ENCODE results near the gene TMIE.

Gene TMIE

DNA sequence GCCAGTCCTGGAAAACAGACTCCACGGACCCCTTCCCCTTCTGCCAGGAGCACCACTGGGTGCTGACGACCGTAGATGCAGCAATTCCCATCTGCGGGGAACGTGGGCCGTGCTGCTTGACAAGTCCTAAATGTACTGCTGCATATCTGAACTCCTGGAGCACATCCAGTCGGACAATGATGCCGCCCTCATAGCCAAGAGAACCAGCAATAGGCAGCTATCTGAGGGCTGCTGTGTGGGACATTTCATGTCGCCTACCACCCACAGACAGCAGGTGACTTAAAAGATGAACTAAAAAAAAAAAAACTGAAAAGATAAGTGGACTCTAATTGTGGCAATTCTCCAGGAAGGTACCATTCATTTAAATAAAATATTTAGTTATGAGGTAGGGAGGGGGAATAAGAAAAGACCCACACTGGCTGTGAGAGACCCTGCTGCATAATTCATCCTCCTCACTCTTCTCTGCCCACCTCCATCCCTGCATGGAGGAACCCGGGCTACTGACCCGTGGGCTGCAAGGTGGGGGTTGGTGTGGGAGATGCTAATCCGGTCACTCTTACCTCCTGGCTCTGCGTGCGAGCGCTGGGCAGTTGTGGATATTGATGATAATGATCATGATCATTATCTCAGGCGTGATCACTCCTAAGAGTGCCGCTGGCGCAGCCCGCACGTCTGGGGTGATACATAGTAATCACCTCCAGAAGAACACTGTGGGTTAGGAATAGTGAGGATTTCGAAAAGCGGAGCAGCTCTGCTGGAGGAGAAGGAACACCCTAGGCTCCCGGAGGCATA, 36.0 kb upstream of the TMIE start:
- in situ Hi-C loops (cut with MboI; ENCODE audit: low sequenced_read_pairs), result no loop called here
- H3K9me3 ChIP-seq, result no peaks in the 10 kb centered on the region
- H3K36me3 ChIP-seq (replicated peaks), result no peaks in the 10 kb centered on the region
- no peak for DNase-seq (ENCODE audit: low spot score in 2 of 2)
- no peak overlapping the region for H3K4me3 ChIP-seq
- H3K4me1 ChIP-seq, result no peaks in the 10 kb centered on the region
- no peaks in the 10 kb centered on the region for H3K27me3 ChIP-seq (ENCODE audit: low read depth)

DNA sequence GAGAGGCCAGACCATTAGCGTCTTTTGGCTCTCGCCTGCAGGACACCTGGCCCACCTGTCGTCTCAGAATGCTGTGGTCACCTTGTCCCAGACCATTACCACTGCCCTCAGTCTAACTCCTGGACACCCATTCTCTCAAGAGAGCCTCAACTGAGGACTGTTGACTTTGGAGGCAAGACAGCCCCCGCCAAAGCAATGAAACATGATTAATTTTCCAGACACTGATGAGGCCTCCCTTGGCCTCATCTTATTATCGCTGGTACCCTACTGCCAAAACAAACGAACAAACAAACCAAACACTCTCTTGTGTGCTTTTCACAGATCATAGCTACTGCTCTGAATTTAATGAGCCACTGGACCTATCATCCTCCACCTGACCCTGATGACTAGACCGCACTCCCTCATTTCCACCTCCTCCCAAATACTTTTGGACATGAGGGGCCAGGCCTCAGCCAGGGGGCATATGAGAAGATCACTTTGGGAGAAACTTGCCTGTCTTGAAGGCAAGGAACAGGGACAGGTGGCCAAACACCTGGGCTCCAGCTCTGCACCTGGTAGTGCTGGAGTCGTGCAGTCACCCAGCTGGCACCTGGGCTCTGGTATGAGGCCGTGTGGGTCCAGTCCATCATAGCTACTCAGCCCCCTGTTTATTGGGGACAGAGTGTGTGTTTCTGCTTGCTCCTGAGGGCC, 35.3 kb upstream of the TMIE start:
- Histone ChIP-seq H3K9me3 (no peaks in the 10 kb centered on the region), H3K36me3 (replicated peaks) (no peaks in the 10 kb centered on the region), H3K4me3 (no peak overlapping the region), H3K4me1 (no peaks in the 10 kb centered on the region), H3K27me3 (ENCODE audit: low read depth) (no peaks in the 10 kb centered on the region)
- no peak for DNase-seq (ENCODE audit: low spot score in 2 of 2)
- in situ Hi-C loops (cut with MboI; ENCODE audit: low sequenced_read_pairs), result no loop called here

DNA sequence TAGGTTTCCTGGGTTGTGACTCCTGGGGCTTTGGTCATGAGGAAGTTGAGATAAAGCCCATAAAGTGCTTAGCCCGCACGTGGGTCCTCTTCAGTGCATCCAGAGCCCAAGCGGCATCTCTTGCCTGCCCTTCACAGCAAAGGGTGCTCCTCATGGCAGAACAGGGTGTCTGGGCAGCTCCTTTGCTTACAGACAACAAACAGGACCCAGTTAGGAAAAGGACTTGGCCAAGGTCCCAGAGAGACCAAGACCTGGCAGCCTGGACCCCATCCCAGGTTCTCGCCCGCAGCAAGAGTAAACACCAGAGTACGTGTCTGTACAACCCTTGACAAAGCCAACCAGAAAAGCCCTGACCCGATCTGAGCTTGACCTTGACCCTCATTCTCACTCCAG, 34.7 kb upstream of the TMIE start:
- no peak overlapping the region for H3K4me3 ChIP-seq
- DNase-seq (ENCODE audit: low spot score in 2 of 2), result peak in 1 of 2 experiments; percentile 5
- no peaks in the 10 kb centered on the region for H3K4me1 ChIP-seq
- H3K36me3 ChIP-seq (replicated peaks), result no peaks in the 10 kb centered on the region
- no peaks in the 10 kb centered on the region for H3K27me3 ChIP-seq (ENCODE audit: low read depth)
- in situ Hi-C loops (cut with MboI; ENCODE audit: low sequenced_read_pairs), result no loop called here
- no peaks in the 10 kb centered on the region for H3K9me3 ChIP-seq

DNA sequence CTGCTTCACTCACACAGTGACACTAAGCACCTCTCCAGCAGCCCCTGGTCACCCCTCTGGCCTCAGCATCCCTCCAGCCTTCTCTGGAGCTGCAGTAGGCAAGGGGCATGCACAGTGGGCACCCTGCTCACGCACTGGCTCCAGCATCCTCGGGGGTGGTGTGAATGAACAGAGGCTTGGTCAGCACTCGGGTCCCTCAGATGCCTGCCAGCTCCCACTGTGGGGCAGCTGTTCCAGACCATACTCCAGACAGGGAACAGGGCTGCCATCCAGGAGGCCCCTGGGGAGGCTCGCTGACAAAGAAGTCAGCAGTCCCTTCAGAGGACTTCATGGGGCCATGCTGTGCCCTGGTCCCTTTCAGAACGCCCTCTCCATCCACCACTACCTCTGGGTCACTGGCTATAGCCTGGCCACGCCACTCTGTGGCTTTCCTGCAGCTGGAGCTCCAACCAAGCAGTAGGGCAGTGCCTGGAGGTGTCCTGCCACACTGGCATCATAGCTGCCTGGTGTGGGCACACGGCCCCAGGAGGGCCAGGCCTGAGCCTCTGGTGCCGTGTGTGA, 34.1 kb upstream of the TMIE start:
- Histone ChIP-seq H3K4me1 (no peaks in the 10 kb centered on the region), H3K36me3 (replicated peaks) (no peaks in the 10 kb centered on the region), H3K4me3 (no peak overlapping the region), H3K27me3 (ENCODE audit: low read depth) (no peaks in the 10 kb centered on the region), H3K9me3 (no peaks in the 10 kb centered on the region)
- DNase-seq (ENCODE audit: low spot score in 2 of 2), result no peak
- in situ Hi-C loops (cut with MboI; ENCODE audit: low sequenced_read_pairs), result no loop called here

DNA sequence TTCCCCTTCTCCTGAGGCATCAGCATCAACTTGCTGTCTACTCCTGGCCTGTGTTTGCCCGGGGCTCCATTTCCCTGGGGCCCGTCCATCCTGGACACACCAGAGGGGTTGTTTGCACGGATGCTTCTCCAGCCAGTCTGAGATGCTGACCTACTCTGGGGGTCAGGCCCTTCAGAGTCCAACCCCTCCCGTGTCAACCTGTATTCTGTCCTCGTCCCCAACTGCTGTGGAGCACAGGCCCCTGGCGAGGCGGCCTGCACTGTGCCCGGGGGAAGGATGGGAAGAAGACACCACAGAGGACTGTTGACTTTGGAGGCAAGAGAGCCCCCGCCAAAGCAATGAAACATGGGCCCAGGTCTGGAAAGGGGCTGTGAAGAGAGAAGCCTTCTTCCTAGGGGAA, 33.5 kb upstream of the TMIE start:
- H3K4me3 ChIP-seq, result no peak overlapping the region
- H3K27me3 ChIP-seq (ENCODE audit: low read depth), result no peaks in the 10 kb centered on the region
- no peaks in the 10 kb centered on the region for H3K4me1 ChIP-seq
- H3K9me3 ChIP-seq, result no peaks in the 10 kb centered on the region
- DNase-seq (ENCODE audit: low spot score in 2 of 2), result peak in 1 of 2 experiments; percentile 5
- H3K36me3 ChIP-seq (replicated peaks), result no peaks in the 10 kb centered on the region
- in situ Hi-C loops (cut with MboI; ENCODE audit: low sequenced_read_pairs), result no loop called here

DNA sequence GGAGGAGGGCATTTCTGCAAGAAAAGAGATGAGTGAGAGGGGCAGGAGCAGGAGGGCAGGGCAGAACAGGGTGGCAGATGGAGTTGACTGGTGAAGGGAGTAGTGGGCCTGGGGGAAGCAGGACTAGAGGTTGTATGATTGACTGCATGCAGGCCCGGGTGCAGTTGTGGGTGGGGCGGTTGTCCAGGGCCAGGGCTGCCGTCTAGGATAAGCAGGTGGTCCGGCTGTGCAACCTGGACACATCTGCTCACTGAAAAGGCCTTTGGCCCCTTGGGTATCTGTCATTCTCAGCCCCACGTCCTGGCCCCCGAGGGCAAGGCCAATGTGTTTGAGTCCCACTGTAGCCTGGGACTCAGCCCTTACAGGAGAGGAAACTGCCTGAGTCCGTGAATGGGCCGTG, 33.1 kb upstream of the TMIE start:
- peak in 1 of 2 experiments; percentile 6 for DNase-seq (ENCODE audit: low spot score in 2 of 2)
- Histone ChIP-seq H3K4me1 (no peaks in the 10 kb centered on the region), H3K27me3 (ENCODE audit: low read depth) (no peaks in the 10 kb centered on the region), H3K36me3 (replicated peaks) (no peaks in the 10 kb centered on the region), H3K9me3 (no peaks in the 10 kb centered on the region), H3K4me3 (no peak overlapping the region)
- in situ Hi-C loops (cut with MboI; ENCODE audit: low sequenced_read_pairs), result no loop called here

DNA sequence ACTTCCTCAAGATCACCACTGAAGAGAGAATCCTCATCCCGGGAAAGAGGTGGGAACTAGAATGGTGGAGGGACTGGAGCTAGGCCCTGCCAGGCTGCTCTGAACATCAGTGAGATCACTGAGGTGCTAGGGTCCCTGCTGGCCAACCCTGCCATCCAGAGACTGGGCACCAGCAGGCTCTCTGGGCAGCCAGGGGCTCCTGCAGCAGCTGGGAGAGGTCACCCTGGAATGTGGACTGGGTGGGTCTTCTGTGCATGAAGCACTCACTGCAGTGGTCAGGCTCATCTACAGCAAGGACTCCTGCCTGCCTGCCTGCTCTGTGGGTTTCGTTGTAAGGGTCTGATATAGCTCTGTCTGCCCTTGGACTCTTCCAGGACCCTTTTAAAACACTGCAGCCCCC, 32.6 kb upstream of the TMIE start:
- Histone ChIP-seq H3K4me3 (no peak overlapping the region), H3K9me3 (no peaks in the 10 kb centered on the region), H3K27me3 (ENCODE audit: low read depth) (no peaks in the 10 kb centered on the region), H3K36me3 (replicated peaks) (no peaks in the 10 kb centered on the region), H3K4me1 (no peaks in the 10 kb centered on the region)
- in situ Hi-C loops (cut with MboI; ENCODE audit: low sequenced_read_pairs), result no loop called here
- DNase-seq (ENCODE audit: low spot score in 2 of 2), result peak in 1 of 2 experiments; percentile 6

DNA sequence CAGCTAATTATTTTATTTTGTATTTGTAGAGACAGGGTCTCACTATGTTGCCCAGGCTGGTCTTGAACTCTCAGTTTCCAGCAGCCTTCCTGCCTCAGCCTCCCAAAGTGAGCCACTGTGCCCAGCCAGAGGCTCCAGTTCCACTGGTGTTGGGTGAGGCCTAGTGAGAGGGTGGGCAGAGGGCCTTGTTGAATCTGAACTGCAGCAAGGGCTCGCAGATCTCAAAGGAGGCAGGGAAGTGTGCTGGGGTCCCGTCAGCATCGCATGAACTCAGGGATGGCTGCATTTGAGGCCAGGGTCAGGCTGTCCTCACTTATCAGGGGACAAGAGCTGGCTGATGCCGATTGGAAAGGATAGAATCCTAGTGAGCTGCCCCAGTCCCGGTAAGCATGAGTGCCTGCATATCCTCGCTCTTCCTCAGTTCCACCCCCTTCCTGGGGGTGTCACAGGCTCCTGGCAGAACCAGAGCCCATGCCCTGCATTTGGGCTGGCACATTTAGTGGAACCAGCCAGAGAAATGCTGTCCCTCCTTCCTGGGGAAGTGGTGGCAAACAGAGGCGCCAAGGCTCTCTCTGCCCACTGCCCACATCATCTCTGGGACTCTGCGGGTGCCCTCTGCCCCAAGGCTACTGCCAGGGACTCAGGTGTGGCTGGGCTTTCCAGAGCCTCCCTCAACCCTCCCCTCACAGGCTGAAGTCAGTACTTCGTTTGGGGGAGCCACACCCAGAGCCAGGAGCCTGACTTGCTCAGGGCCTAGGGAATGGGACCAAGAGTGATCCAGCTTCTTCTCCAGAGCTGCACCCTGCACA, 31.8 kb upstream of the TMIE start:
- Histone ChIP-seq H3K27me3 (ENCODE audit: low read depth) (no peaks in the 10 kb centered on the region), H3K4me1 (no peaks in the 10 kb centered on the region), H3K4me3 (no peak overlapping the region), H3K36me3 (replicated peaks) (no peaks in the 10 kb centered on the region), H3K9me3 (no peaks in the 10 kb centered on the region)
- in situ Hi-C loops (cut with MboI; ENCODE audit: low sequenced_read_pairs), result no loop called here
- DNase-seq (ENCODE audit: low spot score in 2 of 2), result peak in 1 of 2 experiments; percentile 6

DNA sequence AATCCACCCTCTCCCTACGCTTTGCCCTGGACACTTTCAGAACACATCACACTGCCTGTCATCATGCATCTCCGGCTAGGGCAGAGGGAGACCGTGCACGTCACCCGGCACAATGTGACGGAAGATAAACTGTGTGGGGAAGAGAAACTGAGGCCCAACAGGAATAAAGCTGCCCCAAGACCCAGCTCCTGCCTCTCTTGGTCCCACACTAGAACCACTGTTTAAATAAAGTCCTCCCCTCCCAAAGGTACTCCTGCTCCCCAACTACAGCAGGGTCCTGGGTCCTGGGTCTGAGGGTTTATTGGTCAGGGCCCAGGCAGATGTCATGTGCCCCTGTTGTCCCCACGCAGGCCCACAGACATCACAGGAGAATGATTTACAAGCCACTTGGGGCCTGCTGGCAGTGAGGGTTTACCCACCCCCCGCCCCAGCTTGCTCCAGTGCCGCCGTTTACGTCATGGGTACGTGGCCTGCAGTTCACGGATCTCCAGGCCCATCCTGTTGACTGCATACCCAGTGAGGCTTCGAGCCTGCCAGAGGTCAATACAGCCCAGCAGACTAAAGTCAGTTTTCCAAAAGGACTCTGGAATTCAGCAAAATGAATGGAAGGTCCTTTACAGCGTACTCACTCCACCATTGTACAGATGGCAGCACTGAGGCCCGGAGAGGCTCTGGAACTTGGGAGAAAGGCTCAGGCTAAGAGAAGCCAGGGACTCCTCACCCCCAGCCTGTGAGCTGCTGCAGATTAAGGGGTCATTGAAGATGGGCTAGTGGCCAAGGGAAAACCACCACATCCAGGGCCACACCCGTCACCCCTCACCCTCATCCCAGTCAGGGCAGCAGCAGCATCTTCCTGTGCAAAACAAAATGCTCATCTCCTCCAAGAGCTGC, 30.9 kb upstream of the TMIE start:
- peak in 1 of 2 experiments; percentile 6 for DNase-seq (ENCODE audit: low spot score in 2 of 2)
- in situ Hi-C loops (cut with MboI; ENCODE audit: low sequenced_read_pairs), result no loop called here
- no peaks in the 10 kb centered on the region for H3K9me3 ChIP-seq
- no peaks in the 10 kb centered on the region for H3K36me3 ChIP-seq (replicated peaks)
- no peaks in the 10 kb centered on the region for H3K4me1 ChIP-seq
- no peak overlapping the region for H3K4me3 ChIP-seq
- no peaks in the 10 kb centered on the region for H3K27me3 ChIP-seq (ENCODE audit: low read depth)

DNA sequence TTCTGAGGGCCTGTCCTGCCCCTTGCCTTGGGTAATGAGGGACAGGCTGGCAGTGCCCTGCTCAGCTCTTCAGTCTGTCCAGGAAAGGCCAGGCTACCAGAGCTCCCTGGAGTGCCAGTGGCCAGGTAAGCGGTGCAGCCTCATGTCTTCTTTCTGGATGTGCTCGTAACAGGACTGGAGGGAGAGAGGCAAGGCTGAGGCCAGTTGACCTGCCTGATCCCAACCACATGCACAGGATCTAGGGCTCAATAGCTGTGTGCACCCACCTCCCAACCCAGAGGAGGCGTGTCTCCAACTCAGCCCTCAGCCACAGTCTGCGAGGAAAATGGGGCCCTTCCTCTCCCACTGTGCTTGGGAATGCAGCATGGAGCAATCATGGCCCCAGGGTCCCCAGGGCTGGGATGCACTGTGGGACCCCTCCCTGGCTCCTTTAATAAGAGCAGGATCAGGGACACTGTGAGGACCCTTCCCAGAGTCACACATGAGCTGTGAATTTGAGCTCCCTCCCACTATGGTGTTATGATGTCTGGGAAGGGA, 30.2 kb upstream of the TMIE start:
- Histone ChIP-seq H3K36me3 (replicated peaks) (no peaks in the 10 kb centered on the region), H3K4me1 (no peaks in the 10 kb centered on the region), H3K4me3 (no peak overlapping the region), H3K27me3 (ENCODE audit: low read depth) (no peaks in the 10 kb centered on the region), H3K9me3 (no peaks in the 10 kb centered on the region)
- in situ Hi-C loops (cut with MboI; ENCODE audit: low sequenced_read_pairs), result no loop called here
- peak in 1 of 2 experiments; percentile 6 for DNase-seq (ENCODE audit: low spot score in 2 of 2)

DNA sequence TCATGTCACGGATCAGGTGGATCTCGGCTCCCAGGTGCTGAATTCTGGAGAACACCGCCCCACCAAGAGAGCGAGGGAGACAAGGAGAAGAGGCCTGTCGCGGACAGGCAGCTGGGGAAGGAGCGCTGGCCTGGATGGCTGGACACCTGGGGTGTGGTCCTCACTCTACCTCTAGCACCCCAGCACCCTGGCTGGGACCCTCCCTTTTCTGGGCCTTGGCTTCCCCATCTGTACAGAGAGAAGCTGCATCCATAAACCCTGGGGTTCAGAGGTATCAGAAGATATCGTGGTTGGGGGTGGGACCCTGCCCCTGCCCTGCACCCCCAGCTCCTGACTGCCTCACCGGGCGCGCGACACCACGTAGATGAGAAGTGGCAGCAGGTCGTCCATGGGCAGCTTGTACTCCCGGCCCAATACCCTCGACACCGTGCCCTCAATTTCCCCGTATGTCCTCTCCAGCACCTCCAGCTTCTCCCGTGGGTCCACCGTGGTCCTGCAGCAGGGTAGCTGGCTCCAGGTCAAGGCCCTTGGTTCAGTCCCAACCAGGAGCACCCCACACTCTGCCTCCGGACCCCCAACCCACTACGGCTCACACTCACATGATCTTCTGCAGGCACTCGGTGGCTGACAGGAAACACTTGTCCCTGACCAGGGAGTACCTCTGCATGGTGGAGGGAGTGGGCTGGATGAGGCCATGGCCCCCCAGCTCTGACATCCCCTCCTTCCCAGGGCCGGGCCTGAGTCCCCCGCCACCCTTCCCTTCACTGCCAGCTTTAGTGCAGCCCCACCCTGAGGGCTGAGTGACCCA, 29.4 kb upstream of the TMIE start:
- no peak overlapping the region for H3K4me3 ChIP-seq
- H3K9me3 ChIP-seq, result no peaks in the 10 kb centered on the region
- in situ Hi-C loops (cut with MboI; ENCODE audit: low sequenced_read_pairs), result no loop called here
- no peaks in the 10 kb centered on the region for H3K27me3 ChIP-seq (ENCODE audit: low read depth)
- no peaks in the 10 kb centered on the region for H3K36me3 ChIP-seq (replicated peaks)
- DNase-seq (ENCODE audit: low spot score in 2 of 2), result no peak
- H3K4me1 ChIP-seq, result no peaks in the 10 kb centered on the region

DNA sequence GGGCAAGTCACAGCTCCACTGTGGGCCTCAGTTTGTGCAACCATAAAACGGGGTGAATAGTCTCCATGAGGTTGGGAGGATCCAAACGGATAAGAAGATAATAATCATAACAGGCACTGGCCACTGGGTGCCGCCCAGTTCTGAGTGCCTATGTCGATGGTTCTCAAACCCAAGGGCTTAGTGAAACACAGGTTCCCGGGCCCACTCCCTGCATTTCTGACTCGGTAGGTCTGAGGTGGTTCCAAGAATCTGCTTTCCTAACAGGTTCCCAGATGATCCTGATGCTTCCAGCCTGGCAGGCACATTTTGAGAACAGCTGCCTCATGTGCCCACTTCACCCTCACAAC, 28.9 kb upstream of the TMIE start:
- Histone ChIP-seq H3K4me1 (no peaks in the 10 kb centered on the region), H3K36me3 (replicated peaks) (no peaks in the 10 kb centered on the region), H3K4me3 (no peak overlapping the region), H3K27me3 (ENCODE audit: low read depth) (no peaks in the 10 kb centered on the region), H3K9me3 (no peaks in the 10 kb centered on the region)
- in situ Hi-C loops (cut with MboI; ENCODE audit: low sequenced_read_pairs), result no loop called here
- DNase-seq (ENCODE audit: low spot score in 2 of 2), result no peak

Measured in HAP-1 (cell line).